GM21576 (cell line): ENCODE results near the gene GNPAT.

Experiments used
- ATAC-seq: cut with Tn5 transposase; IDR thresholded peaks from one replicate; pipeline ENCODE4 v1.9.1; 2021; ENCODE audit warnings: mild to moderate bottlenecking, moderate library complexity; ENCODE audit not compliant: unreplicated experiment

The GNPAT gene

GRCh38 chr1:231241750-231242149 lies 738 bp downstream of the GNPAT start:
- no peak for ATAC-seq

- no peak for ATAC-seq
These were observed 1.6 kb downstream of the GNPAT start for GRCh38 chr1:231242516-231243198.

- no peak for ATAC-seq
These were observed 7.8 kb downstream of the GNPAT start for GRCh38 chr1:231248778-231249177.

GRCh38 chr1:231252336-231252735 lies 11.3 kb downstream of the GNPAT start:
- no peak for ATAC-seq

GRCh38 chr1:231260351-231260750 lies 19.3 kb downstream of the GNPAT start:
- ATAC-seq, result no peak

- no peak for ATAC-seq
These were observed 23.6 kb downstream of the GNPAT start for GRCh38 chr1:231264642-231265041.

GRCh38 chr1:231265379-231265778 lies 24.4 kb downstream of the GNPAT start:
- ATAC-seq, result no peak

- no peak for ATAC-seq
These were observed 25.9 kb downstream of the GNPAT start for GRCh38 chr1:231266811-231267322.

GRCh38 chr1:231272173-231272572 lies 31.2 kb downstream of the GNPAT start:
- no peak for ATAC-seq

GRCh38 chr1:231272880-231273279 lies 31.9 kb downstream of the GNPAT start:
- no peak for ATAC-seq

GRCh38 chr1:231274119-231274825 lies 33.3 kb downstream of the GNPAT start:
- ATAC-seq, result no peak

- no peak for ATAC-seq
These were observed 37.2 kb downstream of the GNPAT start for GRCh38 chr1:231278100-231278790.

GRCh38 chr1:231279081-231279480 lies 38.1 kb downstream of the GNPAT start:
- ATAC-seq, result no peak

- ATAC-seq, result no peak
These were observed 38.7 kb downstream of the GNPAT start for GRCh38 chr1:231279683-231280082.

GRCh38 chr1:231284441-231284840 lies 43.4 kb downstream of the GNPAT start:
- no peak for ATAC-seq

GRCh38 chr1:231286603-231287002 lies 45.6 kb downstream of the GNPAT start:
- ATAC-seq, result no peak

- no peak for ATAC-seq
These were observed 54.9 kb downstream of the GNPAT start for GRCh38 chr1:231295938-231296337.

- ATAC-seq, result no peak
These were observed 61.0 kb downstream of the GNPAT start for GRCh38 chr1:231301990-231302389.

- no peak for ATAC-seq
These were observed 69.5 kb downstream of the GNPAT start for GRCh38 chr1:231310391-231310934.

- no peak for ATAC-seq
These were observed 70.9 kb downstream of the GNPAT start for GRCh38 chr1:231311720-231312431.

GRCh38 chr1:231312432-231312788 lies 71.4 kb downstream of the GNPAT start:
- ATAC-seq, result no peak
